Endothelial cell of umbilical vein (primary cell): ENCODE measurements around the gene COPZ2.

Experiments
- MAX ChIP-seq: IDR thresholded peaks from 2 replicates; pipeline ENCODE4 v1.6.1; 2011; ENCODE audit not compliant: insufficient read depth, insufficient read length
- POLR2A ChIP-seq: IDR thresholded peaks from 2 replicates; pipeline ENCODE4 v1.6.1; 2012; ENCODE audit warnings: low read depth, mild to moderate bottlenecking, control low read depth, low read length
- POLR2AphosphoS5 ChIP-seq: IDR thresholded peaks from 2 replicates; pipeline ENCODE4 v1.6.1; 2012; ENCODE audit warnings: low read depth, mild to moderate bottlenecking, control low read depth, low read length, moderate library complexity; ENCODE audit not compliant: insufficient read depth
- TF ChIP-seq, protein P1 (sequence below), 2 donors: IDR thresholded peaks; 1 replicate in 1 of 2; 2 replicates in 1 of 2; pipeline ENCODE4 v1.5.1; 2011; ENCODE audit warnings: low read length in 2 of 2, mild to moderate bottlenecking in 2 of 2, moderate library complexity in 2 of 2, control low read depth in 1 of 2, inconsistent platforms in 1 of 2, low read depth in 1 of 2; ENCODE audit not compliant: insufficient read depth in 1 of 2; ENCODE audit errors: extremely low read depth in 1 of 2

DNA sequence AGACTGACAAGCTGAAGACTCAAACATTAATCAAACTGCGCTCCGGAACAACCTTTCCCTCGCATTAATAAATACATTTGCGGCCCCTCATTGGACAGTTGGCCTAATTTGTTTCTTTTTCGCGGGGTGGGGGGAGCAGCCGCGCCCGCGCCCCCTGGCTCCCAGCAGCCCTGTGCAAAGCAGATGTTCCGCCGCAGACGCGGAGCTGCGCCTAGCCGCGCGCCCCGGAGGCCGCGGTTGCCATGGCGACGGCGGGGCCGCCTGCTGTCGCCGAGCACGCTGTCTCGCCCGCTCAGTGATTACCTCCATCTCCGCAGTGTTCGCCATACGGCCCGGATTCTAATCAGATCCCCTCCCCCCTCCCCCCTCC, 25.5 kb downstream of the COPZ2 start:
- TF ChIP-seq POLR2AphosphoS5 (no peak), MAX (no peak), POLR2A (no peak)
- TF ChIP-seq, protein P1, sequence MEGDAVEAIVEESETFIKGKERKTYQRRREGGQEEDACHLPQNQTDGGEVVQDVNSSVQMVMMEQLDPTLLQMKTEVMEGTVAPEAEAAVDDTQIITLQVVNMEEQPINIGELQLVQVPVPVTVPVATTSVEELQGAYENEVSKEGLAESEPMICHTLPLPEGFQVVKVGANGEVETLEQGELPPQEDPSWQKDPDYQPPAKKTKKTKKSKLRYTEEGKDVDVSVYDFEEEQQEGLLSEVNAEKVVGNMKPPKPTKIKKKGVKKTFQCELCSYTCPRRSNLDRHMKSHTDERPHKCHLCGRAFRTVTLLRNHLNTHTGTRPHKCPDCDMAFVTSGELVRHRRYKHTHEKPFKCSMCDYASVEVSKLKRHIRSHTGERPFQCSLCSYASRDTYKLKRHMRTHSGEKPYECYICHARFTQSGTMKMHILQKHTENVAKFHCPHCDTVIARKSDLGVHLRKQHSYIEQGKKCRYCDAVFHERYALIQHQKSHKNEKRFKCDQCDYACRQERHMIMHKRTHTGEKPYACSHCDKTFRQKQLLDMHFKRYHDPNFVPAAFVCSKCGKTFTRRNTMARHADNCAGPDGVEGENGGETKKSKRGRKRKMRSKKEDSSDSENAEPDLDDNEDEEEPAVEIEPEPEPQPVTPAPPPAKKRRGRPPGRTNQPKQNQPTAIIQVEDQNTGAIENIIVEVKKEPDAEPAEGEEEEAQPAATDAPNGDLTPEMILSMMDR (IDR thresholded peaks at IDR 0.05; ENCODE audit: extremely low read depth in 1 of 2, insufficient read depth in 1 of 2, low read depth in 1 of 2, low read length in 2 of 2), result no peak
